ENCODE measurements around the gene PDPR.
"Not testable (repeated sequence)": the region's sequence is repeated elsewhere in the genome, so short reads cannot be mapped to it uniquely, and the experiment has no call there.

DNA sequence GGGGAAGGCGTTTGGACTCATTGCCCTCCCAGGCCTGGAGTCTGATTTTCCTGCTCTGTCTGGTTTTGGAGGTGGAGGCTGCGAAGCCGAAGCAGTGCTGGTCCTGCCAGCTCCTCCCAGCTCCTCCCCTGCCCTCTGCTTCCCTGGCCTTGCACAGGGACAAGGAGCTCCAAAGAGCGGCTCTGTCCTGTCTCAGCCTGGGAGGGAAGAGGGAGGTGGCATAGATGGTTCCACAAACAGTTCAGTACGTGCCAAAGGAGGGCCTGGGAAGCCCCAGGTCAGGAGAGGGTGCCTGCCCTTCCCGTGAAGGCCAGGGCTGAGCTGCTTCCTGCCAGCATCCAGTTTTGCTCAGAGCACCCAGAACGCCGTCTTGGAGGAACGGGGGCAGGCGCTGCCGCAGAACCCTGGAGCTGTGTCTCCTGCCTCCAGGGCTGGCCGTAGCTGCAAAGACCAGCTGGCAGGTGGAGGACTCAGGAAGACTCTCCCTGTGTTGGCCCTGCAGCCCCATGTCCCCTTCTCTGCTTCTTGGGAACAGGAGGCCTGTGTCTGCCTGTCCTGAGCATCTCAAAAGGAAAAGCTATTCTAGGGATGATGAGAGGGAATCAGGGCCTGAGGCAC, 82.7 kb downstream of the PDPR start:
- TF ChIP-seq, protein P1, sequence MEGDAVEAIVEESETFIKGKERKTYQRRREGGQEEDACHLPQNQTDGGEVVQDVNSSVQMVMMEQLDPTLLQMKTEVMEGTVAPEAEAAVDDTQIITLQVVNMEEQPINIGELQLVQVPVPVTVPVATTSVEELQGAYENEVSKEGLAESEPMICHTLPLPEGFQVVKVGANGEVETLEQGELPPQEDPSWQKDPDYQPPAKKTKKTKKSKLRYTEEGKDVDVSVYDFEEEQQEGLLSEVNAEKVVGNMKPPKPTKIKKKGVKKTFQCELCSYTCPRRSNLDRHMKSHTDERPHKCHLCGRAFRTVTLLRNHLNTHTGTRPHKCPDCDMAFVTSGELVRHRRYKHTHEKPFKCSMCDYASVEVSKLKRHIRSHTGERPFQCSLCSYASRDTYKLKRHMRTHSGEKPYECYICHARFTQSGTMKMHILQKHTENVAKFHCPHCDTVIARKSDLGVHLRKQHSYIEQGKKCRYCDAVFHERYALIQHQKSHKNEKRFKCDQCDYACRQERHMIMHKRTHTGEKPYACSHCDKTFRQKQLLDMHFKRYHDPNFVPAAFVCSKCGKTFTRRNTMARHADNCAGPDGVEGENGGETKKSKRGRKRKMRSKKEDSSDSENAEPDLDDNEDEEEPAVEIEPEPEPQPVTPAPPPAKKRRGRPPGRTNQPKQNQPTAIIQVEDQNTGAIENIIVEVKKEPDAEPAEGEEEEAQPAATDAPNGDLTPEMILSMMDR (optimal IDR thresholded peaks at IDR 0.05 in 1 of 3, IDR thresholded peaks at IDR 0.05 in 1 of 3, conservative IDR thresholded peaks at IDR 0.05 in 1 of 3; ENCODE audit: extremely low read depth in 1 of 3, insufficient read depth in 2 of 3, low read length in 3 of 3) = not testable (repeated sequence)
- TF ChIP-seq EZH2 (IDR thresholded peaks at IDR 0.05; ENCODE audit: low read length) = not testable (repeated sequence)

Measured in keratinocyte (primary cell).